Natural killer cell (primary cell): Measurements from ENCODE around the gene SLC35G2. TPM values are rescaled to one million over a fixed set of nuclear protein-coding genes. Genes with fewer than 3 reads are reported as not detected.
"Not testable (repeated sequence)": the region's sequence is repeated elsewhere in the genome, so short reads cannot be mapped to it uniquely, and the experiment has no call there.

Experiments
- ATAC-seq, 3 donors: fragments of 150-1000 bp in 2 of 3; fragments of 200-7000 bp in 1 of 3; cut with Tn5 transposase; 1 replicate in 1 of 3; 2 replicates in 2 of 3; pipeline ENCODE4 v1.10.0; 2021; ENCODE audit warnings: mild to moderate bottlenecking in 2 of 3, moderate library complexity in 2 of 3
- DNase-seq, 2 donors: peaks; one replicate each; pipeline versions ENCODE4 v3.0.0 to v3.0.0-alpha.2; 2013 to 2021; ENCODE audit warnings: mixed read lengths in 1 of 2
- H3K27ac ChIP-seq: one replicate; pipeline ENCODE4 v1.5.1; 2013; ENCODE audit warnings: mild to moderate bottlenecking, low read length
- H3K27me3 ChIP-seq: one replicate; pipeline ENCODE4 v1.6.1; 2013; ENCODE audit warnings: low read length; ENCODE audit not compliant: control insufficient read depth, insufficient read depth
- H3K36me3 ChIP-seq: one replicate; pipeline ENCODE4 v1.6.1; 2013; ENCODE audit warnings: low read length; ENCODE audit not compliant: control insufficient read depth, insufficient read depth
- H3K4me1 ChIP-seq: one replicate; pipeline ENCODE4 v1.6.1; 2013; ENCODE audit warnings: low read length; ENCODE audit not compliant: control insufficient read depth, insufficient read depth
- H3K4me3 ChIP-seq: one replicate; pipeline ENCODE4 v1.5.1; 2013; ENCODE audit warnings: low read length
- H3K9me3 ChIP-seq: one replicate; pipeline ENCODE4 v1.6.1; 2013; ENCODE audit warnings: low read length; ENCODE audit not compliant: control insufficient read depth, insufficient read depth
- H3K27ac Mint-ChIP-seq, 2 donors: one replicate each; pipeline ENCODE4 v1.8.0; 2022; ENCODE audit warnings: mild to moderate bottlenecking in 2 of 2, mixed read lengths in 2 of 2, moderate library complexity in 1 of 2
- H3K27me3 Mint-ChIP-seq, 2 donors: one replicate each; pipeline ENCODE4 v1.8.0; 2022; ENCODE audit warnings: low read depth in 2 of 2, mixed read lengths in 2 of 2
- H3K36me3 Mint-ChIP-seq: one replicate; pipeline ENCODE4 v1.8.0; 2022; ENCODE audit warnings: mixed read lengths
- H3K4me1 Mint-ChIP-seq, 2 donors: one replicate each; pipeline ENCODE4 v1.8.0; 2022; ENCODE audit warnings: mixed read lengths in 2 of 2
- H3K4me3 Mint-ChIP-seq: one replicate; pipeline ENCODE4 v1.8.0; 2022; ENCODE audit warnings: mild to moderate bottlenecking, moderate library complexity, mixed read lengths
- H3K9me3 Mint-ChIP-seq, 2 donors: one replicate each; pipeline ENCODE4 v1.8.0; 2022; ENCODE audit warnings: mixed read lengths in 2 of 2
- WGBS: methylation state at CpG from one replicate; pipeline ENCODE4 v1.1.7; 2013; ENCODE audit warnings: missing lambda C conversion rate; ENCODE audit not compliant: insufficient coverage; 5-methylcytosine and 5-hydroxymethylcytosine counted together
- intact Hi-C: fragments of 100-400 bp; cut with micrococcal nuclease; formaldehyde crosslinking; loops from one replicate; pipeline ENCODE4 v1.14.2; 2022
- total RNA-seq, 4 donors: library from RNA; stranded (reverse); fragments of 120-200 nt in 1 of 4; gene quantifications; one replicate each; pipeline versions ENCODE4 v1.2.3 to v1.2.4, GENCODE V29; 2013 to 2022
- TF ChIP-seq, protein P1 (sequence below): fragments of 200-600 bp; IDR thresholded peaks from one replicate; pipeline ENCODE4 v1.8.0; 2022; ENCODE audit warnings: antibody characterized with exemption

SLC35G2 gene
- total RNA-seq, 3 donors from 2014 or later (not counting 1 experiment from before 2014, with no cell fraction given), result 0.33 TPM; not detected in 2

DNA sequence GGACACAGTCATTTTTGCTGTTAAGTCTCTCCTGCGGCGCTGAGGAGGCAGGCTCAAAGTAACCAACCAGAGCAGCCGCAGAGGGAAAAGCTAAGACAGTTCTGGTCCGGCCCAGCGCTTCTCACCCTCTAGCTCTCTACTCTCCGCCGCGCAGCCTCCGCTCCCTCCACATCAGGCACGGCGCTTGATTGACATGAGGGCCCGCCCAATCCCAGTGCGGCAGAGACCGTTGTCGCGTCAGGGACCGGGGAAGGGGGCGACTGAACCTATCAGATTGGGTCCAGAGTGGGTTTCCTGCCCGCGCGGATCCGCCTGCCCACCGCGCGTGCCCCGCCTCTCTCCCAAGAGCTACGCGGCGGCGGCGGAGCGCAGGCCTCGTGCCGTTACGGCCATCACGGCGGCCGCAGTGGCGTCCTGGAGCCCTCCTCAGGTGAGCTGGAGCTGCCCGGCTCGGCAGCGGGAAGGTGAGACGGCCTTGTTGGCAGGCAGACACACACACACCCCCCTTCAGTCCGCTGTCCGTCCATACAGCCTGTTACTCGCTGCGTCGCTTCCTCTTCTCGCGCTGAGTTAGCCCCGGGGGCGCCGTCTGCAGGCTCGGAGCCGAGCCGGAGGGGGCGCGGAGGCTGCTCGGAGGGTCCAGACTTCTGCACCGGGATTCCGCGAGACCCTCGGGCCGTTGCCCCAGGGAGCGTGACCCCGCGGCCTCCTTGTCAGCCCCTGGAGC is 43.1 kb downstream of the SLC35G2 start, which contains the start of gene NCK1:
NCK1 (plus strand) TSS at position 319 of the 727 bp plus-strand sequence. CDS start 65,794 bp downstream, outside the sequence.
- Mint-ChIP-seq H3K27me3 (no peaks in the 10 kb centered on the region), H3K9me3 (no peaks in the 10 kb centered on the region), H3K4me3 (peak within 1 kb of the TSS; percentile 98), H3K36me3 (peaks cover 3% of the 10 kb centered on the region), H3K4me1 (peaks cover 45 to 52% of the 10 kb centered on the region in 2 donors), H3K27ac (peak within 1 kb of the TSS; percentile 98 to 99)
- DNase-seq (peak; percentile 98 to 99), ATAC-seq (peak; percentile 91 to 98 (median 94))
- WGBS, result under 1% methylated on average over 67 of the region's 67 CpGs
- TF ChIP-seq, protein P1, sequence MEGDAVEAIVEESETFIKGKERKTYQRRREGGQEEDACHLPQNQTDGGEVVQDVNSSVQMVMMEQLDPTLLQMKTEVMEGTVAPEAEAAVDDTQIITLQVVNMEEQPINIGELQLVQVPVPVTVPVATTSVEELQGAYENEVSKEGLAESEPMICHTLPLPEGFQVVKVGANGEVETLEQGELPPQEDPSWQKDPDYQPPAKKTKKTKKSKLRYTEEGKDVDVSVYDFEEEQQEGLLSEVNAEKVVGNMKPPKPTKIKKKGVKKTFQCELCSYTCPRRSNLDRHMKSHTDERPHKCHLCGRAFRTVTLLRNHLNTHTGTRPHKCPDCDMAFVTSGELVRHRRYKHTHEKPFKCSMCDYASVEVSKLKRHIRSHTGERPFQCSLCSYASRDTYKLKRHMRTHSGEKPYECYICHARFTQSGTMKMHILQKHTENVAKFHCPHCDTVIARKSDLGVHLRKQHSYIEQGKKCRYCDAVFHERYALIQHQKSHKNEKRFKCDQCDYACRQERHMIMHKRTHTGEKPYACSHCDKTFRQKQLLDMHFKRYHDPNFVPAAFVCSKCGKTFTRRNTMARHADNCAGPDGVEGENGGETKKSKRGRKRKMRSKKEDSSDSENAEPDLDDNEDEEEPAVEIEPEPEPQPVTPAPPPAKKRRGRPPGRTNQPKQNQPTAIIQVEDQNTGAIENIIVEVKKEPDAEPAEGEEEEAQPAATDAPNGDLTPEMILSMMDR, result peak; percentile 24
- peak within 1 kb of the TSS; percentile 57 for H3K4me3 ChIP-seq
- peak within 1 kb of the TSS; percentile 97 for H3K27ac ChIP-seq
- H3K4me1 ChIP-seq, result peaks cover 17% of the 10 kb centered on the region
- H3K9me3 ChIP-seq, result no peaks in the 10 kb centered on the region
- intact Hi-C loops, result loop anchor here (1.0 to 5.0 kb wide), 5 partner anchors 59 to 611 kb away; partner anchors contain the start of genes PCCB and STAG1
- no peaks in the 10 kb centered on the region for H3K27me3 ChIP-seq
- no peaks in the 10 kb centered on the region for H3K36me3 ChIP-seq

- ATAC-seq, result peak; percentile 2 to 22 (median 7)
- Mint-ChIP-seq H3K4me1 (peaks cover 47 to 54% of the 10 kb centered on the region in 2 donors), H3K4me3 (peak overlapping the region; percentile 98), H3K36me3 (no peaks in the 10 kb centered on the region), H3K27ac (peak overlapping the region; percentile 98 to 99), H3K27me3 (no peaks in the 10 kb centered on the region), H3K9me3 (no peaks in the 10 kb centered on the region)
- Histone ChIP-seq H3K4me1 (peaks cover 17% of the 10 kb centered on the region), H3K27ac (peak overlapping the region; percentile 97), H3K36me3 (no peaks in the 10 kb centered on the region), H3K27me3 (no peaks in the 10 kb centered on the region), H3K4me3 (peak overlapping the region; percentile 57), H3K9me3 (no peaks in the 10 kb centered on the region)
- under 1% methylated on average over 24 of the region's 39 CpGs for WGBS
- TF ChIP-seq, protein P1, result no peak
- peak in 1 of 2 donors; percentile 67 for DNase-seq
- intact Hi-C loops, result loop anchor here (1.0 to 5.0 kb wide), 5 partner anchors 59 to 612 kb away; partner anchors contain the start of genes PCCB and STAG1
Observed at GRCh38 chr3:136862617-136863322, 43.8 kb downstream of the SLC35G2 start.

GRCh38 chr3:136869282-136869681 is 50.4 kb downstream of the SLC35G2 start:
- peaks cover 63 to 64% of the 10 kb centered on the region in 2 donors for H3K4me1 Mint-ChIP-seq
- no peak overlapping the region for H3K27ac Mint-ChIP-seq
- H3K9me3 Mint-ChIP-seq, result peaks cover 0 to 8% of the 10 kb centered on the region in 2 donors
- Histone ChIP-seq H3K27ac (no peak overlapping the region), H3K27me3 (no peaks in the 10 kb centered on the region), H3K9me3 (no peaks in the 10 kb centered on the region), H3K4me1 (peaks cover 11% of the 10 kb centered on the region), H3K36me3 (peaks cover 6% of the 10 kb centered on the region), H3K4me3 (no peak overlapping the region)
- H3K36me3 Mint-ChIP-seq, result no peaks in the 10 kb centered on the region
- DNase-seq, result no peak
- ATAC-seq, result no peak
- no peaks in the 10 kb centered on the region for H3K27me3 Mint-ChIP-seq
- intact Hi-C loops, result no loop called here
- H3K4me3 Mint-ChIP-seq, result no peak overlapping the region
- WGBS, result 92% methylated on average over 9 of the region's 9 CpGs
- TF ChIP-seq, protein P1, result no peak

- H3K4me3 Mint-ChIP-seq, result not testable (repeated sequence)
Observed at GRCh38 chr3:136872258-136872657, 53.3 kb downstream of the SLC35G2 start.

DNA sequence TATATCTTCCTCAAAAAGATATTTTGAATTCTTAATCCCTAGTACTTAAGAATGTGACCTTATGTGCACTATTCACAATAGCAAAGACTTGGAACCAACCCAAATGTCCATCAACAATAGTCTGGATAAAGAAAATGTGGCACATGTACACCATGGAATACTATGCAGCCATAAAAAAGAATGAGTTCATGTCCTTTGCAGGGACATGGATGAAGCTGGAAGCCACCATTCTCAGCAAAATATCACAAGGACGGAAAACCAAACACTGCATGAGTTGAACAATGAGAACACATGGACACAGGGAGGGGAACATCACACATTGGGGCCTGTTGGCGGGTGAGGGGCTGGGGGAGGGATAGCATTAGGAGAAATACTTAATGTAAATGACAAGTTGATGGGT is 60.6 kb downstream of the SLC35G2 start:
- H3K27ac ChIP-seq, H3K27me3 ChIP-seq, DNase-seq, H3K9me3 ChIP-seq, ATAC-seq, H3K4me1 ChIP-seq, intact Hi-C loops, H3K4me3 Mint-ChIP-seq, H3K9me3 Mint-ChIP-seq, H3K36me3 Mint-ChIP-seq, H3K36me3 ChIP-seq, H3K4me3 ChIP-seq, H3K27me3 Mint-ChIP-seq: not testable (repeated sequence)
- H3K27ac Mint-ChIP-seq, result peak overlapping the region in 1 of 2 donors; percentile 55
- WGBS, result 93% methylated on average over 2 of the region's 2 CpGs
- peaks cover 74 to 75% of the 10 kb centered on the region in 2 donors for H3K4me1 Mint-ChIP-seq

More at GRCh38 chr3:136872258-136872657, 53.3 kb downstream of the SLC35G2 start:
- H3K27ac ChIP-seq, H3K27me3 Mint-ChIP-seq, H3K9me3 ChIP-seq, H3K27me3 ChIP-seq, H3K36me3 Mint-ChIP-seq, H3K9me3 Mint-ChIP-seq, intact Hi-C loops, H3K4me3 ChIP-seq, ATAC-seq, DNase-seq, H3K36me3 ChIP-seq: not testable (repeated sequence)
- 96% methylated on average over 3 of the region's 3 CpGs for WGBS
- peaks cover 11% of the 10 kb centered on the region for H3K4me1 ChIP-seq
- peaks cover 66 to 67% of the 10 kb centered on the region in 2 donors for H3K4me1 Mint-ChIP-seq
- H3K27ac Mint-ChIP-seq, result peak overlapping the region; percentile 34 to 59
